CD14-positive monocyte (primary cell): ENCODE data around the gene FREM2. TPM values are rescaled to one million over a fixed set of nuclear protein-coding genes. Genes with fewer than 3 reads are reported as not detected.

Source experiments
- DNase-seq, 3 donors: peaks; one replicate each; pipeline ENCODE4 v3.0.0-alpha.2; 2011 to 2022
- H2AFZ ChIP-seq: 2 replicates; pipeline ENCODE4 v1.6.0; 2012; ENCODE audit warnings: mild to moderate bottlenecking, low read depth, low read length, inconsistent platforms; ENCODE audit not compliant: insufficient read depth, poor library complexity, severe bottlenecking
- H3K27ac ChIP-seq, 2 donors: 1 replicate in 1 of 2; 2 replicates in 1 of 2; pipeline ENCODE4 v1.5.1; 2012 to 2013; ENCODE audit warnings: low read length in 2 of 2, control low read depth in 1 of 2, inconsistent platforms in 1 of 2, low read depth in 1 of 2, mild to moderate bottlenecking in 1 of 2
- H3K27me3 ChIP-seq, 2 donors: one replicate each; pipeline versions ENCODE4 v1.6.0 to v1.6.1; 2011 to 2013; ENCODE audit warnings: low read length in 2 of 2; ENCODE audit not compliant: control insufficient read depth in 2 of 2, insufficient read depth in 2 of 2
- H3K36me3 ChIP-seq, 2 donors: replicated peaks in 1 of 2; 1 replicate in 1 of 2; 2 replicates in 1 of 2; pipeline versions ENCODE4 v1.5.1 to v1.6.1; 2012 to 2013; ENCODE audit warnings: low read length in 2 of 2, control low read depth in 1 of 2, inconsistent platforms in 1 of 2, mild to moderate bottlenecking in 1 of 2; ENCODE audit not compliant: insufficient read depth in 2 of 2, control insufficient read depth in 1 of 2
- H3K4me1 ChIP-seq, 2 donors: 1 replicate in 1 of 2; 2 replicates in 1 of 2; pipeline versions ENCODE4 v1.5.1 to v1.6.1; 2012 to 2013; ENCODE audit warnings: low read length in 2 of 2, control low read depth in 1 of 2, inconsistent platforms in 1 of 2, mild to moderate bottlenecking in 1 of 2, moderate library complexity in 1 of 2; ENCODE audit not compliant: insufficient read depth in 2 of 2, control insufficient read depth in 1 of 2
- H3K4me2 ChIP-seq: replicated peaks from 2 replicates; pipeline ENCODE3; 2012; ENCODE audit warnings: low read length, moderate library complexity, mild to moderate bottlenecking; ENCODE audit not compliant: poor library complexity, severe bottlenecking; ENCODE audit errors: extremely low read depth
- H3K4me3 ChIP-seq, 3 experiments: fragments of 200-600 bp in 1 of 3; sonication (generic) in 1 of 3; replicated peaks in 1 of 3; 1 replicate in 2 of 3; 2 replicates in 1 of 3; pipeline ENCODE4 v1.5.1; 2011 to 2013; ENCODE audit warnings: low read length in 3 of 3, mild to moderate bottlenecking in 3 of 3, control low read depth in 2 of 3, low read depth in 2 of 3, inconsistent platforms in 1 of 3, moderate library complexity in 1 of 3
- H3K79me2 ChIP-seq: 2 replicates; pipeline ENCODE4 v1.6.0; 2012; ENCODE audit warnings: mild to moderate bottlenecking, control low read depth, inconsistent platforms, low read length, moderate library complexity; ENCODE audit not compliant: insufficient read depth
- H3K9ac ChIP-seq: 2 replicates; pipeline ENCODE4 v1.6.0; 2017; ENCODE audit warnings: low read length, mild to moderate bottlenecking; ENCODE audit not compliant: insufficient read depth, poor library complexity, severe bottlenecking
- H3K9me3 ChIP-seq, 2 donors: replicated peaks in 1 of 2; 1 replicate in 1 of 2; 2 replicates in 1 of 2; pipeline versions ENCODE4 v1.5.1 to v1.6.1; 2012 to 2013; ENCODE audit warnings: low read length in 2 of 2, control low read depth in 1 of 2; ENCODE audit not compliant: control insufficient read depth in 1 of 2, insufficient read depth in 1 of 2
- H4K20me1 ChIP-seq: 2 replicates; pipeline ENCODE4 v1.6.0; 2012; ENCODE audit warnings: mild to moderate bottlenecking, low read length, control low read depth, moderate library complexity; ENCODE audit not compliant: insufficient read depth
- H3K27ac Mint-ChIP-seq, 7 donors: one replicate each; pipeline ENCODE4 v1.8.0; 2020; ENCODE audit warnings: mild to moderate bottlenecking in 7 of 7, mixed read lengths in 7 of 7, moderate library complexity in 6 of 7, inconsistent platforms in 2 of 7
- H3K27me3 Mint-ChIP-seq, 3 donors: one replicate each; pipeline ENCODE4 v1.8.0; 2021 to 2022; ENCODE audit warnings: low read depth in 3 of 3, mild to moderate bottlenecking in 3 of 3, mixed read lengths in 3 of 3, moderate library complexity in 3 of 3, inconsistent platforms in 1 of 3
- H3K36me3 Mint-ChIP-seq, 2 donors: one replicate each; pipeline ENCODE4 v1.8.0; 2020; ENCODE audit warnings: mixed read lengths in 2 of 2, inconsistent platforms in 1 of 2, mild to moderate bottlenecking in 1 of 2
- H3K4me1 Mint-ChIP-seq: one replicate; pipeline ENCODE4 v1.8.0; 2020; ENCODE audit warnings: mild to moderate bottlenecking, mixed read lengths
- H3K4me3 Mint-ChIP-seq, 2 donors: one replicate each; pipeline ENCODE4 v1.8.0; 2020; ENCODE audit warnings: mild to moderate bottlenecking in 2 of 2, mixed read lengths in 2 of 2, moderate library complexity in 1 of 2
- H3K9me3 Mint-ChIP-seq, 7 donors: one replicate each; pipeline ENCODE4 v1.8.0; 2020 to 2022; ENCODE audit warnings: mixed read lengths in 7 of 7, mild to moderate bottlenecking in 6 of 7, moderate library complexity in 6 of 7, inconsistent platforms in 2 of 7
- WGBS: methylation state at CpG from one replicate; pipeline ENCODE4 v1.1.5; 2013; ENCODE audit warnings: missing lambda C conversion rate; ENCODE audit not compliant: insufficient coverage; 5-methylcytosine and 5-hydroxymethylcytosine counted together
- intact Hi-C, 2 donors: fragments of 100-400 bp; cut with micrococcal nuclease; formaldehyde crosslinking; loops; one replicate each; pipeline versions ENCODE4 v1.15.0 to v1.15.1; 2023
- polyA plus RNA-seq, 3 donors: library from polyadenylated mRNA; depleted of rRNA in 1 of 3; unstranded in 2 of 3; stranded (reverse) in 1 of 3; fragments of 300-500 nt in 2 of 3; fragments of >200 nt in 1 of 3; fragmentation: Illumina TruSeq in 2 of 3; gene quantifications; 1 replicate in 2 of 3; 2 replicates in 1 of 3; pipeline ENCODE4 v1.2.3, GENCODE V29; 2012 to 2021
- TF ChIP-seq, protein P1 (sequence below): fragments of 200-600 bp; IDR thresholded peaks from one replicate; pipeline ENCODE4 v1.8.0; 2022; ENCODE audit warnings: antibody characterized with exemption, mild to moderate bottlenecking

Gene FREM2
- polyA plus RNA-seq, 3 donors: not detected

DNA sequence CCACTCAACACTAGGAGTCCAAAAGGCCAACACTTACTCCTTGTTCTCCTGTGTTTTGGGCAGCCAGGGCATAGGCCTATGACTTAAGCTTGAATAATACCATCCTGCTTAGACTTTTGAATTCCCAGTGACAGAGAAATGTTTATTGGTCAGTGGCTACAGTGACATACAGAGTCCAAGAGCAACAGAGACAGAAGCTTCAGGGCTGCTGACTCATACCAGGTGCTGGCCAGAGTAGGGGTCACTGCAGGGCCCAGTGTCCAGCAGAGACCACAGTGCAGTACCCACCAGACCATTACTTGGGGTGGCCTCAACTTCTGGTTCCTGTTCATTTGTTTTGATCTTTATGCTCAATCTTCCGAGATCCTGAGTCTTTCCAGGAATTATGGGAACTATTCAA lies 6.0 kb upstream of the FREM2 start:
- no peaks in the 10 kb centered on the region for H3K4me1 Mint-ChIP-seq
- peaks cover 0 to 3% (median 0%) of the 10 kb centered on the region in 7 donors for H3K9me3 Mint-ChIP-seq
- Histone ChIP-seq H3K27me3 (peaks cover 8 to 10% of the 10 kb centered on the region in 2 donors), H3K27ac (no peak overlapping the region), H3K4me3 (no peak overlapping the region), H4K20me1 (no peaks in the 10 kb centered on the region), H3K4me1 (no peaks in the 10 kb centered on the region), H3K36me3 (no peaks in the 10 kb centered on the region), H3K9me3 (no peaks in the 10 kb centered on the region), H2AFZ (no peak overlapping the region), H3K79me2 (no peaks in the 10 kb centered on the region), H3K4me2 (no peak overlapping the region), H3K9ac (no peak overlapping the region)
- H3K36me3 Mint-ChIP-seq: no peaks in the 10 kb centered on the region
- TF ChIP-seq, protein P1, sequence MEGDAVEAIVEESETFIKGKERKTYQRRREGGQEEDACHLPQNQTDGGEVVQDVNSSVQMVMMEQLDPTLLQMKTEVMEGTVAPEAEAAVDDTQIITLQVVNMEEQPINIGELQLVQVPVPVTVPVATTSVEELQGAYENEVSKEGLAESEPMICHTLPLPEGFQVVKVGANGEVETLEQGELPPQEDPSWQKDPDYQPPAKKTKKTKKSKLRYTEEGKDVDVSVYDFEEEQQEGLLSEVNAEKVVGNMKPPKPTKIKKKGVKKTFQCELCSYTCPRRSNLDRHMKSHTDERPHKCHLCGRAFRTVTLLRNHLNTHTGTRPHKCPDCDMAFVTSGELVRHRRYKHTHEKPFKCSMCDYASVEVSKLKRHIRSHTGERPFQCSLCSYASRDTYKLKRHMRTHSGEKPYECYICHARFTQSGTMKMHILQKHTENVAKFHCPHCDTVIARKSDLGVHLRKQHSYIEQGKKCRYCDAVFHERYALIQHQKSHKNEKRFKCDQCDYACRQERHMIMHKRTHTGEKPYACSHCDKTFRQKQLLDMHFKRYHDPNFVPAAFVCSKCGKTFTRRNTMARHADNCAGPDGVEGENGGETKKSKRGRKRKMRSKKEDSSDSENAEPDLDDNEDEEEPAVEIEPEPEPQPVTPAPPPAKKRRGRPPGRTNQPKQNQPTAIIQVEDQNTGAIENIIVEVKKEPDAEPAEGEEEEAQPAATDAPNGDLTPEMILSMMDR: no peak
- no peak overlapping the region for H3K27ac Mint-ChIP-seq
- peaks cover 3 to 6% (median 4%) of the 10 kb centered on the region in 3 donors for H3K27me3 Mint-ChIP-seq
- H3K4me3 Mint-ChIP-seq: no peak overlapping the region
- no peak for DNase-seq
- no CpG with 5 or more reads among the region's 1 CpG for WGBS
- intact Hi-C loops: no loop called here

DNA sequence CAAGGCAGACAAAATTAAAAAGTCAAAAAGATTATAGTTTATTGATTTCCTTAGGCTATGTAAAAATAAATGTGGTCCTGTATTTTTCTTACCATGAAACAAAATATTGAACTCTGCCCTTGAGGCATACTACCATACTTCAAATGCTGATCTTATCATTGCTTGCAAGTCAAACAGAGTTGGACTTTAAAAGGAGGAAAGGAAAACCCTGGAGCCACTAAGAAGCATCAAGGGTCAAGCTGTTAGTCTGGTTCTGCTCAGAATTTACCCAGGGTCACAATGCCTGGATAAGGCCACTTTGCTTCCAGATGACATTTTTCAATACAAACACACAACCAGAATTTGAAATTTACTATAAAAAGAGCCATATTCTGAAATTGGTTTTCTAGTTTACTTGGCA lies 2.2 kb upstream of the FREM2 start:
- Histone ChIP-seq H3K4me1 (no peaks in the 10 kb centered on the region), H3K27me3 (peaks cover 19 to 32% of the 10 kb centered on the region in 2 donors), H2AFZ (no peak overlapping the region), H3K36me3 (no peaks in the 10 kb centered on the region), H4K20me1 (no peaks in the 10 kb centered on the region), H3K9ac (no peak overlapping the region), H3K79me2 (no peaks in the 10 kb centered on the region), H3K9me3 (no peaks in the 10 kb centered on the region), H3K4me3 (no peak overlapping the region), H3K4me2 (no peak overlapping the region), H3K27ac (no peak overlapping the region)
- Mint-ChIP-seq H3K27ac (no peak overlapping the region), H3K27me3 (peaks cover 23 to 36% (median 27%) of the 10 kb centered on the region in 3 donors), H3K4me3 (no peak overlapping the region), H3K36me3 (no peaks in the 10 kb centered on the region), H3K4me1 (no peaks in the 10 kb centered on the region), H3K9me3 (peaks cover 0 to 5% (median 0%) of the 10 kb centered on the region in 7 donors)
- TF ChIP-seq, protein P1: no peak
- DNase-seq: no peak
- intact Hi-C loops: no loop called here
